SU-DHL-6 (cell line): Measurements from ENCODE around the gene TMEM229A.

Experiments used
- EZH2phosphoT487 ChIP-seq: fragments of 200-600 bp; sonication (generic), shearing (Covaris generic); conservative IDR thresholded peaks from 2 replicates; pipeline ENCODE4 v1.6.1; 2018; ENCODE audit warnings: mild to moderate bottlenecking, antibody characterized with exemption, low read length, moderate library complexity, mixed read lengths
- TF ChIP-seq, protein P1 (sequence below): fragments of 200-600 bp; sonication (generic); IDR thresholded peaks from one replicate; pipeline ENCODE4 v1.5.1; 2017; ENCODE audit warnings: antibody characterized with exemption, mild to moderate bottlenecking, low read length, moderate library complexity; ENCODE audit not compliant: insufficient read depth, poor library complexity, severe bottlenecking

GRCh38 chr7:123993996-123994395 is 38.9 kb downstream of the TMEM229A start:
- TF ChIP-seq, protein P1, sequence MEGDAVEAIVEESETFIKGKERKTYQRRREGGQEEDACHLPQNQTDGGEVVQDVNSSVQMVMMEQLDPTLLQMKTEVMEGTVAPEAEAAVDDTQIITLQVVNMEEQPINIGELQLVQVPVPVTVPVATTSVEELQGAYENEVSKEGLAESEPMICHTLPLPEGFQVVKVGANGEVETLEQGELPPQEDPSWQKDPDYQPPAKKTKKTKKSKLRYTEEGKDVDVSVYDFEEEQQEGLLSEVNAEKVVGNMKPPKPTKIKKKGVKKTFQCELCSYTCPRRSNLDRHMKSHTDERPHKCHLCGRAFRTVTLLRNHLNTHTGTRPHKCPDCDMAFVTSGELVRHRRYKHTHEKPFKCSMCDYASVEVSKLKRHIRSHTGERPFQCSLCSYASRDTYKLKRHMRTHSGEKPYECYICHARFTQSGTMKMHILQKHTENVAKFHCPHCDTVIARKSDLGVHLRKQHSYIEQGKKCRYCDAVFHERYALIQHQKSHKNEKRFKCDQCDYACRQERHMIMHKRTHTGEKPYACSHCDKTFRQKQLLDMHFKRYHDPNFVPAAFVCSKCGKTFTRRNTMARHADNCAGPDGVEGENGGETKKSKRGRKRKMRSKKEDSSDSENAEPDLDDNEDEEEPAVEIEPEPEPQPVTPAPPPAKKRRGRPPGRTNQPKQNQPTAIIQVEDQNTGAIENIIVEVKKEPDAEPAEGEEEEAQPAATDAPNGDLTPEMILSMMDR: no peak
- no peak for TF ChIP-seq EZH2phosphoT487
